NCI-H2227 treated with DMSO at 0.1 percent for 48 hours (cell line): ENCODE data around the gene DSTYK.
A peak's percentile ranks its signal among the peaks of the same experiment; 100 is the strongest.

Experiments used
- DNase-seq: peaks from one replicate; lab custom pipeline; 2025; lab: John Stamatoyannopoulos, UW

Gene DSTYK

GRCh38 chr1:205124726-205125125 is 86.8 kb downstream of the DSTYK start:
- DNase-seq = no peak

- DNase-seq = no peak
Measured at GRCh38 chr1:205122489-205122882, 89.0 kb downstream of the DSTYK start.

DNA sequence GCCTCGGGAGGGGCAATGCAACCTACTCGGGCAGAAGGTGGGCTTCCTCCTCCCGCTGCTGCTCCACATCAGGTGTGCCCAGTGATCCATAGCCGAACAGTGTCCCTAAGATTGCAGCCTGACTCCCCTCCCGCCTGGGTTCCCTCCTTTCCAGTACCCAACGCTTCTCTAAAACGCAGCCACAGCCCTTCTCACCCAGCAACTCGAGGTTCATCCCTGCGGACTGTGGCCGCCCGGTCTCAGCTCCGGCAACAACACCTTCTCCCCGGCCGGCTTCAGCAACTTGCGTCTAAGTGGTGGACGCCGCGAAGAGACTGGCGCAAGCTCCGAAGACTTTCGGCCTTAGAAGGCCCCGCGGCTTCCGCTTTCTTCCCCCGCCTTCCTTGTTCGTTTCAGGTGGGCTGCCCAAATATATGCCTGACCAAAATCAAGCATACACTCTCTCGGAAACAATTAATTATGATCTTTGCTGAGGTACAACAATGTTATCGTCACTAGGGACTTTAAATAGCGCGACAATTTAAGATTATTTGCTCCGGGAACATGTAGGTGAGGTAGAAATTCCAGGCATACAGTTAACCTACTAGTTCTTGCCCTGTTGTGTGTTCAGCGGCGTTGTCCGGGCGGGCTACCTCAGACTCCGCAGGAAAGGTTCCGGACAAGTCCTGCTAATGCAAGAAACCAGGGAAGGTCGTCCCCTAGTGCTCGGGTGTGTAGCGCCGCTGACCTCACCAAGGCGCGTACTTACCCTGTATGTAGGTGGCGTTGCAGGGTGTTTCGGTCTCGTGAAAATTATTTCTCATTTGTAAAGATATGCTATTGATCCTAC is 89.6 kb downstream of the DSTYK start, which contains the start of gene RBBP5:
Gene RBBP5, minus strand, starts transcription at position 319 of the 829 bp plus-strand sequence. Its CDS starts 105 bp downstream, at position 214.
- DNase-seq = peak; percentile 98

DNA sequence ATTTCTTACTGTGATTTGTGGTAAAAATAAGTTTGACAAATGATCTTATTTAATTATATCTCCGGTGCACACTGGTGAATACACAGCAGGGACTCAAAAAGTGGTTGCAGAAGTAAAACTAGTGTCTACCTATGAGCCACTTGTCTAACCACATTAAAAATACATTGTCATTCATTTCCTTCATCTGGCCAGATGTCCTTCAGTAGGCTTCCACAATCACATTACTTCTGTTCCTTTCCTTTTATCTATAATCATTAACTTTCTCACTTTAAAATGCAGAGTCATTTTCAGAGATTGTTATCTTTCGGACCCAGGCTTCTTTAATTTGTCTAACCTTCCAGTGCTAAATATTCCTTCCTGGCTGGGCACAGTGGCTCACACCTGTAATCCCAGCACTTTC is 92.8 kb downstream of the DSTYK start:
- DNase-seq = no peak

DNA sequence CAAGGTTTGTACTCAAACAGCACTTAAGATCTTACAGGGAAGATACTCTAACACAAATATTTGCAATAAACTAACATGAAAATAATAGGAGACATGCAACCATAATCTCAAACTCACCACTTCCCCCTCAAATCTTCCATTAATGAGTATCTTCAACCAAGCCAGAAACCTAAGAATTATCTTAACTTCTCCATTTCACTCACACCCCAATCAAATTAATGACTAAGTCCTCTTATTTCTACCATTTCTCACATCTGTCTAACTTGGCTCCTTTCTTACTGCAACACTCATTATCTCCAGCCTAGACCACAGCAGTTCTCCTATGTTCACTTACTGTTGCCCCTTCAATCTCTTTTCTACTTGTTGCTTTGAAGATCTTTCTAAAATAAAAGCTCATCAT is 100.1 kb downstream of the DSTYK start:
- no peak for DNase-seq

DNA sequence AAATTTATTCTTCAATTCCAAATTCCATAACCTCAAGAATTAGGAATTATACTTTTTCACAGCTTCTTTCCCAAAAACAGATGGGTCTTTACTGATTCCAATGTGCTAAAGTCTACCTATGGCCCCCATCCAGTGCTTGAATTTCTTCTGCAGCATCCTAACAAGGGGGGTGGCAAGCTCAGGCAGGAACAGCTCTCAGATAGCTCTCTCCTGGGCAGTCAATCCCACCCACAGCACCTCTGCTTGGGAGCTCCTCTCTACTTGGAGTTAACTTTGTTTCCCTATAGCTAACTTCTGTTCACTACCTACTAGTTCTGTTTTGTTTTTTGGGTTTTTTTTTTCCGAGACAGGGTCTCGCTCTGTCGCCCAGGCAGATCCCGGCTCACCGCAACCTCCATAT is 101.8 kb downstream of the DSTYK start:
- DNase-seq = no peak

- no peak for DNase-seq
Measured at GRCh38 chr1:205109269-205109668, 102.2 kb downstream of the DSTYK start.

- no peak for DNase-seq
Measured at GRCh38 chr1:205108464-205108863, 103.0 kb downstream of the DSTYK start.

DNA sequence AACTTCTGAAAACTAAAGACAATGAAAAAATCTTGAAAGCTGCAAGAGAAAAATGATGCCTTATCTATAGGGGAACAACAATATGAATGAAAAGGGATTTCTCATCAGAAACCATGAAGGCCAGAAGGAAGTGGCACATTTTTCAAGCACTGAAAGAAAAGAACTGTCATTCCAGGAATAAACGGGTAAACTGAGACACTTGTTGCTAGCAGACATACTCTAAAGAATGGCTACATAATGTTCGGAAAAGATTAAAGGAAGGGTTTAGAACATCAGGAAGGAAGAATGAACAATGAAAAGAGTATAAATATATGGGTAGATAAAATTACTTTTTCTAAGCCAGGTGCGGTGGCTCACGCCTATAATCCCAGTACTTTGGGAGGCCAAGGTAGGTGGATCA is 104.2 kb downstream of the DSTYK start:
- DNase-seq = no peak

DNA sequence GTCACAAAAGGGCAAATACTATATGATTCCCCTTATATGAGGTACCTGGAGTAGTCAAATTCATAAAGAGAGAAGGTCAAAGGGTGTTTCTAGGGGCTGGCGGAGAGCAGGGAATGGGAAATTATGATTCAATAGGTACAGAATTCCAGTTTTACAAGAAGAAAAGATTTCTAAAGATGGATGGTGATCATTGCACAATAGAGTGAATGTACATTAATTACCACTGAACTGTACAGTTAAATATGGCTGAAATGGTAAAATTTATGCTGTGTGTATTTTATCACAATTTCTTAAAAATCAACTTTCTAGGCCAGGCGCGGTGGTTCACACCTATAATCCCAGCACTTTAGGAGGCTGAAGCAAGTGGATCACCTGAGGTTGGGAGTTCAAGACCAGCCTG is 109.1 kb downstream of the DSTYK start:
- DNase-seq = no peak

DNA sequence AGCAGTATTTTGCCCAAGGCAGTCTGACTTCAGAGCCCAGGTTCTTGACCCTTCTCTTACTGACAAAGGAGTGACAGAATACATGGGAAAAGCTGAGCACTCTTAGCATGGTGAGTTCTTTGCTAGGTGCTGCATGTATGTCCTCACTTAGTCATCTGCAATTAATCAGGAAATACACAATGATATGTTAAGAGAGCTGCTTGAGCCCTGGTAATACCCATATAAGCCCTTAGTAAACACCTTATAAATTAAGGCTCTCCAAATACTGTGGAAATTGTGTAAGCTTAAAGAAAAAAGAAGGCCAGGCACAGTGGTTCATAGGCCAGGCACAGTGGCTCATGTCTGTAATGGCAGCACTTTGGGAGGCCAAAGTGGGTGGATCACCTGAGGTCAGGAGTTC is 113.3 kb downstream of the DSTYK start:
- no peak for DNase-seq

DNA sequence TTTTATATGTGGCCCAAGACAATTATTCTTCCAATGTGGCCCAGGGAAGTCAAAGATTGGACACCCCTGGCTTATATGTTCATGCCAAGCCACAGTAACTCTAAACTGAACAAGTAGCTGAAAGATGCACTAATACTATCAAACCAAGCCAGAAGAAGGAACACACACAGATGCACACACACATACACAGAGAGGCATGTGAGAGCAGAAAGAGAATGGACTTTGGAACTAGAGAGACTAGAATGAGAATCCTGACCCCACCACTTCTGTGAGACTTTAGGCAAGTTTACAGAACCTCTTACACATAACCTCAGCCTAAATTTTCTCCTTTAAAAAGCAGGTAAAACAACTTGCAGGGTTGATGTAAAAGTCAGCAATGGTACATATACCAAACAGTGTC is 116.1 kb downstream of the DSTYK start:
- DNase-seq = no peak
